CD4-positive, alpha-beta T cell treated with Interleukin-17A for 4 hours (primary cell): ENCODE measurements around the gene SRSF11.

ENCODE experiments used
- DNase-seq: peaks from one replicate; pipeline ENCODE4 v3.0.0-alpha.2; 2020; ENCODE audit warnings: mixed read lengths

SRSF11 gene

DNA sequence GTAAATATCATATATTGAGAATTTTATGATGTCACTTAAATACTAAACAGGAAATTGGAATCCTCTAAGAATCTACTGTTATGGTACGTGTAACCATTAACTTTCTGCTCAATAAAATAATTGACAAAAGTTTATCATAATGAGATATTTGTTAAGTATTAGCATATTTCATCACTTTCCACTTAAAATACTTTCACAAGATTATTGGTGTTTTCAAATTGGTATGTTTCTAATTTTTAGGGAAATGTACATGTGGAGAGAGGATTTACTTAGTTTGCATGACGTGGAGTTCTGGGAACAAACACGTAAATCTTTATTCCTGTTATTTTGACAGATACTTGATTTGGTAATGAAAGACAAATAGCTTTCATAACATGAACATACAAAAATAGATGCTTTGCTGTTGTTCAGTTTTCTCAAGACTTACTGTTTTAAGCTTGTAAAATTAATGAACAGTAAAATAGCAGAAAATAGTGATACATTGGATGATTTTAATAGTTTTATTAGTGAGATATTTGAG is 1.6 kb downstream of the SRSF11 start:
- no peak for DNase-seq

DNA sequence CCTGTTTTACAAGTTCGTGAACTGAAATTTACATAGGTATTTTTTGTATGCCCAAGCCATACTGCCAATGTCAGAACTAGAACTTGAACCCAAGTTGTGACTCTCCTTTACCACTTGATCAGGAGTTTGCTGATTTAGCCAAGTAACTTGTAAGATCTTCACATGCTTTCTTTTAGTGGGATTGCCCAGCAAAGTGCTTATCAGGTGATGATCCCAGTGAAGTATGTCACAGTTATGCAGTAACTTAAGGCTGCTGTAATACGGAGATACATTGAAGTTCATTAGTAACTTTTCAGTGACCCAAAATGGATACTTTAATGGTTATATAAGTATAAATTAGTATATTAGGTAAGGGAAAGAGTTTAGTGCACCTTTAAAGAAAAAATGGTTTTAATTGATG is 3.8 kb downstream of the SRSF11 start:
- DNase-seq, result no peak

DNA sequence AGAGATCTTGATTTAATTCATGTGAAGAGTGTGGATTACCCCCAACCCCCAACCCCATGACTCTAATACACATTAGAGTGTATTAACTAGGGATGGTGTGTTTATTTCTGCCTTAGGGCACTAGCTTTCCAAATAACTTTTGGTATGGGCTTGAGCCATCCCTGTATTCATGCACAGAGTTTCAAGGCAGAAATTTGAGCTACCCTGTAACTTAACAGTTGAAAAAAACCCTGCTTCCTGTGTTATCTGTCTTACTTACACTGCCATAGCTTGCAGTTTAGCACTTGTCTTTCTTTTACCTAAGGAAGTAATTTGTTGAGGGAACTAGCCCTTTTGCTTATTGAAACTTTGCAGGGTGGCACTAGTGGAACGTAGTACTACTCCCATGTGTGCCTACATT is 6.3 kb downstream of the SRSF11 start:
- no peak for DNase-seq

DNA sequence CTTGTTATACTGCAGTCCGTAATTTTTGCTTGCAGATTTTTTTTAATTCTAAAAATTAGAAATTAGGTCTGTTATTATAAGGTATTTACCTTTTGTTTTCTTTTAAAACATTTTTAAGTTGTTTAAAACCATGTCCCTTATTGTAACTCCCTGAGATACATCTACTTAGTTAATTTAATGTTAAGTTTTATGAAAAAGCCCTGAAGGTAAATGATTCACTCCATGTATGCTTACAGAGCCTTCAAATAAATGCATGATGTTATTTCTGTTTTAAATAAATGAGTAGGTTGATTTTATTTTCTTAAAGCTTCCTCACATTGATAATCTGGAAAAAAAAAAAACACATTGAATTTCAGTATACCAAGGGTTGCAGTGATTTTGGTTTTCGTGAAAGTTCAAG is 7.5 kb downstream of the SRSF11 start:
- DNase-seq, result no peak

DNA sequence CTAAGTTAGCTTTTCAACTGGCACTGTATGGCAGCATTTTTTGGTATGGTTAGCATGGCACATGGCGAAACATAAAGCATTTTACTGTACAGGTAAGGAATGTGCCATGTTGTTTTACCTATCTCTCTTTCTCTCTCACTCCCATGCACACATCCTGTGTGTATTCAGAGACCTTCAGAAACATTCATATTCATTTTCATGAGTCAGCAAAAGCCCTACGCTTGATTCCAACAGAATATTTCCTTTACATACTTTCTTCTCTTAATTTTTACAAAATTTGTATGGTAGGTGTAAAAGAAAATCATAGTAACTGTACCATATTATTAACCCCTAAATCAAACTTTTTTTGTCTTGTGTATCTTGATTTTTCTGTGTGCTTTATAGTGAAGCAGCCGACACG is 10.3 kb downstream of the SRSF11 start:
- no peak for DNase-seq

DNA sequence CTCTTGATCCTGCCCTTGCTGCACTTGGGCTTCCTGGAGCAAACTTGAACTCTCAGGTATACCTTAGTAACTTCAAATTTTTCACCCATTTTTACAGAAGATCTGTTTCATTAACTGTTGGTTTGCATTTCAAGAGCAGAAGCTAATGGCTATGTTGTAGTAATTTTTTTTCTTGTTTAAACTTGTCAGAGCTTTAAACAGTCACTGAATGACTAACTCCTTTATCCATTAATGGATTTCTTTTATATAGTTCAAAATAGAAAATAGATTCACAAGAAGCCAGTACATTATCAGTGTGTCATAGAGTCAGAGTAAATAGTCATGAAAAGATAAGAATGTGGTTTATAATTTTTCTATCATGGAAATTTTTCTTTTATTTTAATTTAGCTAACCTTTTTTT is 13.6 kb downstream of the SRSF11 start:
- no peak for DNase-seq

DNA sequence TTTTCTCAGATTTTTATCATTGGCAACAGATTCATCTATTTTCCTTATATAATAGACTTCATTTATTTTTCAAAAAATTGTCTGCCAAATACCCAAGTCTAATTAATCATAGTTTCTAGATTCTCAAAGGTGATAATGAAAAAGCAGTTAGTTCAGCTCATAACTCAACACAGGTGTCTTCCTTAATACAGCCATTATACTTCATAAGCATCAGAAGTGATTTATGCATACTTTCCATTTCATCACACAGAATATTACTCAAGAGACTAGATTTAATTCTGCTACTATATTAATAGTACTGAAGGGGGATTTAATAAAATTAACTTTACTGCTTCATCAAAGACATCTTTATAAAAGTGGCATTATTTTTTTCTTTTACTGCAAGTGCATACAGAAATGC is 18.8 kb downstream of the SRSF11 start:
- no peak for DNase-seq

DNA sequence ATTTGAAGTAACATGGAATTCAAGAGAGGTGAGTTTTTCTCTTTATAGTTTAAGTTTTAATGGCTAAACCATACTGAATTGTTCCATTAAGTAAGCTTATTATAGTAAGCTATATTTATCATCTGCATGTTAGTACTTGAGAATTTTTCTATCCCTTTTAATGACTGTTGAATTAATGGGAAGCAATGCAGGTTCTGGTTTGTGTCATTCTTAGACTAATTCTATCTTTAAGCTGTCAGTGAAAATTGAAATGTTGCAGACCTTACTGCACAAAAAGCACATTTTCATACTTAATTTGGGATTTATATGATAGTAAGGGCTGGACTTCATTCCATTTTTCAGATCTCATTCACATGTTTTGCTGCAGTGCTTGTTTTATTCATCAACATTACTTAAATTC is 25.9 kb downstream of the SRSF11 start:
- DNase-seq, result no peak

DNA sequence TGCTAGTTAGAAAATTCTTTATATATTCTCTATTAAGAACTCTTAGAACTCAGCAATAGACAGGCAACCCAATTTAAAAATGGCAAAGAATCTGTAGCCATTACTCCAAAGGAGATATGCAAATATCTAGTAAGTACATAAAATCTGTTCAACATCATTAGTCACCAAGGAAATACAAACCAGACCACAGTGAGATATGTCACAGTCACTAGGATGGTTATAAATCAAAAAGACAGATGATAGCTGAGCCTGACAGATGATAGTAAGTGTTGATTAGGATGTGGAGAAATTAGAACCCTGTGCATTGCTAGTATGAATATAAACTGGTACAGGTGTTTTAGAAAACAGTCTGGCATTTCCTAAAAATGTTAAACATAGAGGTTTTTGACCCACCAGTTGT is 26.6 kb downstream of the SRSF11 start:
- no peak for DNase-seq

DNA sequence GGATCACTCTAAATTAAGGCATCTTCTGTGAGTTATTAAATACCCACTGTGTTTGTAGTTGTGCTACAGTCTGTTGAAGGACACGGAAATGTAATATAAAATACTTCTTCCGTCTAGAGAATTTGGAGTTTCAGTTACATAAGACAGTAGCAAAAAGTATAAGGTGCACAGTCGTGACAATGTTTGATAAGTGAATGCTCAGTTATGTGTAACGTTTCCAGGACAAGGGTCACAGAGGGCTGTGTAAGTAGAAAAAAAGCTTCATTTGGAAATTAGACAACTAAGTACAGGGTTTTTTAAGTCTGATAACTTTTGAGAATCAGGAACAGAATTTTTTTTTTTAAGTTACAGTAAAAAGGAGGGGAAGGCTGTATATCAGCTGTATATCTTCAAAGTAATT is 27.5 kb downstream of the SRSF11 start:
- no peak for DNase-seq

DNA sequence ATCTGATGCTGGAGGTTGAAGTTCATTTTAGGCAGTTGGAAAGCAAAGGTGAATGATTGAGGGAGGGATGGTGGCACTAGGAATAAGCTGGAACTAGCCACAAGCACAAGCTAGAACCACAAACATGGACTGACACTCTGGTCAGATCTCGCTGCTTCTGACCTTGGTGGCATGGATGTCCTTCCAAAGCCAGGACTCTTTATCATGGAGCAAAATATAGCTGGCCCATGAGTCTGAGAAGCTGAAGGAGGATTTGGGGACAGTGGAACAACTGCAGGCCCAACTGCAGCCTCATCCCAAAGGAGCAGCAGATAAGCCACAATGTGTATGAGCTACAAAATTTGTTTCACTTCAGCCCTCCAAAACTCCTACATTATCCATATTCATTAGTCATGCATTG is 35.5 kb downstream of the SRSF11 start:
- DNase-seq, result no peak

DNA sequence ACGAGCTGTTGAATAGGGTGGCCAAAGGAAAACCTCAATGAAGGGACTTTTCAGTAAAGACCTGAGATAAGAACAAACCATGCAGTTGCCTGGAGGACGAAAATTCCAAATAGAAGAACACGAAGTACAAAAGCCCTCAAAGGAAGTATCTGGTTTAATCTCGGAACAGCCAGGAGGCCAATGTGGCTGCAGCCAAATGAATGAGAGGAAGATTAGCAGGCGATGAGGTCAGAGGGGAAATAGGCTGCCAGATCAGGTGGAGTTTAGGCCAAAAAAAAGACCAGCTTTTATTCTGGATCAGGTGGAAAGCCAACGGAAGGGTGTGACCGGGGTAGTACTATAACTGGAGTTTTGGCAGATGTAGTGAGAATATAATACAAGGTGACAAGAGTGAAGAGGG is 43.7 kb downstream of the SRSF11 start:
- DNase-seq, result no peak

DNA sequence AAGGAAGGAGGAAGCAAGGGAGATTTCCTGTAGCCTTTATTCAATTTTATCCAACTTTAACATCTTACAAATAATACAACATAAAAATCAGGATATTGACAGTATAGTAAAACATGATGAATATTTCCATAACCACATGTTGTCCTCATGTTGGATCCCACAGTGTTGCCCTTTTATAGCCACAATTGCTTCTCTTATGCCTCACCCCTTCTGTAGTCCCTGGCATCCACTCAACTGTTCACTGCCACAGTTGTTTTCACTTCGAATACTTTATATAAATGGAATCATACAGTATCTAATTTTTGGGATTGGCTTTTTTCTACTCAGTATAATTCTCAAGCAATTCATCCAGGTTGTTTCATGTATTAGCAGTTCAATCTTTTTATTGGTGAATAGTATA is 44.8 kb downstream of the SRSF11 start:
- DNase-seq, result no peak

DNA sequence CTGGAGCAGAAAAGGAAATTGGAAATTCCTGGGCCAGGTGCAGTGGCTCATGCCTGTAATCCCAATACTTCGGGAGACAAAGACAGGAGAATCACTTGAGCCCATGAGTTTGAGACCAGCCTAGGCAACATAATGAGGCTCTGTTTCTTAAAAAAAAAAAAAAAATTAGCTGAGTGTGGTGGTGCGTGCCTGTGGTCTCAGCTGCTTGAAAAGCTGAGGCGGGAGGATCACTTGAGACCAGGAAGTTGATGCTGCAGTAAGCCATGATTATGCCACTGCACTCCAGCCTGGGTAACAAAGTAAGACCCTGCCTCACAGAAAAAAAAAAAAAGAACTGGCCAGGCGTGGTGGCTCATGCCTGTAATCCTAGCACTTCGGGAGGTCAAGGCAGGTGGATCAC is 56.7 kb downstream of the SRSF11 start:
- DNase-seq, result no peak

DNA sequence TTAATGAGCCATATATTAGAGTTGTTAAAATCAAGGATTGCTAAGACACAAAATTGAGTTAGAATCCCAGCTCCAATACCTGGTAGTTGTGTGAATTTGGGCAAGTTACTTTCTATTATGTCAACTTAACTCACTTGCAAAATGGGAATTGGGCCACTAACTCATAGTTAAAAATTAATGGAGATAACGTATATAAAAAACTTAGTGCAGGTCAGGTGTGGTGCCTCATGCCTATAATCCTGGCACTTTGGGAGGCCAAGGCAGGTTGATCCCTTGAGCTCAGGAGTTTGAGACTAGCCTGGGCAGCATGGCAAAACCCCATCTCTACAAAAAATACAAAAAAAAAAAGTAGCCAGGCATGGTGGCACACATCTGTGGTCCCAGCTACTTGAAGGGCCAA is 57.5 kb downstream of the SRSF11 start:
- DNase-seq, result no peak

DNA sequence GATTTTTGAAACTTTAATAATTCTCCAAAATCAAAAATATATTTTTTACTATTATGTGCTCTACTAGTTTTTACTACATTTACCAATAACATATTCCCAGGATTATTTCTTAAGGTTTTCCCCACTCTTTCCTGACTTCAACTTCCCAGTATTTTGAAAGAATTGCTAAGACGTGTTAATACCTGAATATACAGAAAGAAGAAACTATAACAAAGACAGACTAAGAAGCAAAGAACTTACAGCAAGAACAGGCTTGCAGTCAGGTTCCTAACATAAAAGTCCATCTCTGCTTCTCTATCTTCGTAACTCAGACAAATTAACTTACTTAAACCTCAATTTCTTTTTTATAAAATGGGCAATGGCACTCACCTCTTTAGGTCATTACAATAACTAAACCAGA is 63.2 kb downstream of the SRSF11 start:
- DNase-seq, result no peak

DNA sequence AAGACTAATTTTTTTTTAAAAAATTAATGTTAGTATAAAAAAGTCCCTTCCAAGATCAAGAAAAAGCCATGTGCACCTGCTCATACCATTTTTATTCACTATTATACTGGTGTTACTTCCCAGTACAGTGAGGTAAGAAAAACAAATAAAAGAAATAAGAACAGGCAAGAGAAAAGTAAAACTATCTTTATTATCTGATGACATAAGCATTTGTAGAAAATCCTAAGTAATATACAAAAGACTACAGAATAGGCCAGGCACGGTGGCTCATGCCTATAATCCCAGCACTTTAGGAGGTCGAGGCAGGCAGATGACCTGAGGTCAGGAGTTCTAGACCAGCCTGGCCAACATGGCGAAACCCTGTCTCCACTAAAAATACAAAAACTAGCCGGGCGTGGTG is 65.3 kb downstream of the SRSF11 start:
- DNase-seq, result no peak

DNA sequence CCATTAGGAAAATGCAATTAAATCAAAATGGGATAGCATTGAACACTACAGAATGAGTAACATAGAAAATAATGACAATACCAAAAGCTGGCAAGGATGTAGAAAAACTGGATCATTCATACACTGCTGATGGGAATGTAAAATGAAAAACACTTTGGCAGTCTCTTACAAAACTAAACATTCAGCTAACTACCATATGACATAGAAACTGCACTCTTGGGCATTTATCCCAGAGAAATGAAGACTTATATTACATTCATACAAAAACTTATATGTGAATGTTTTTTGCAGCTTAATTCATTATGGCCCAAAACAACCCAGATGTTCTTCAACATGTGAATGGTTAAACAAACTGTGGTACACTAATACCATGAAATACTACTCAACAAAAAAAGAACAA is 67.0 kb downstream of the SRSF11 start:
- DNase-seq, result no peak

DNA sequence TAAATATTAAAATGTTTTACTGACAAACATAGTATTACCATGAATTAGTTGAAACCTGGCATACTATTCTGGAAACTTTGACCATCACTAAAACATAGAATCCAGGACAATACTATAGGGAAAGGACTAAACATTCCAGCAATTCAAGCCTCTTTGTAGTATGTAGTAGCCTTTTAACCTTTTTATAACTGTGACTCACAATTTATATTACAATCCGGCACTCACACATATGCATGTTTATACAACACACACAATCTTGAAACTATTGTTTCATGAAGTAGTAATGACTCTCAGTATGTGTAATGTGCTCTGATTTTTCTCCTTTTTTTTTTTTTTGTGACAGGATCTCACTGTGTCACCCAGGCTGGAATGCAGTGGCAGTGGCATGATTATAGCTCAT is 69.0 kb downstream of the SRSF11 start:
- no peak for DNase-seq

DNA sequence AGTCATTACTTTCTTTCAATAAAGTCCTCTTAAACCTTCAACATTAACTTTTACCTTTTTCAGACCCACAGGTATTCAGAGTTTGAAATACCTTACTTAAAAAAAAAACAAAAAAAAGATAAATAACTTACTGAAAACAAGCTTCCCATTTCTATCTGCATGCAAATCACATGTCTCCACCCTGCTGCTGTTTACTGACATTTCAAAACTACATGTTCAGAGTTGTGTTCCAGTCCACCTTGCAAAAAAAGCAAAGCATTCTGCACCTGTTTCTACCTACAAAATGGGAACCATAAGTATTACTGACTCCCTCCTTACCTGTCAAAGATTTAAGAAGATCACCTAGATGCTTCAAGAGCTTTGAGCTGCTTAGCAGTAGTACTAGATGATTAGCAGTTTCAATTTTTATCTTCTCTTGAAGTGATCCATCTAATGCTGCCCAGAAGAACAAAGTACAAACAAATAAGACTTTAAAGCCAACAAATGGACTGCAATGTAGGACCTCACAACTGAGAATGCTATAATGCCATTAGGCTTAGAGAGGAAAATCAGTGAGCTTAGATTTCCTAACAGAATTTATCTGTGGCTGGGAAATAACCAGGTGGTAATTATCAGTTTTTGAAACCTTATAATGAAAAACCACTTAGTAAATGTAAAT is 72.1 kb downstream of the SRSF11 start:
- no peak for DNase-seq

DNA sequence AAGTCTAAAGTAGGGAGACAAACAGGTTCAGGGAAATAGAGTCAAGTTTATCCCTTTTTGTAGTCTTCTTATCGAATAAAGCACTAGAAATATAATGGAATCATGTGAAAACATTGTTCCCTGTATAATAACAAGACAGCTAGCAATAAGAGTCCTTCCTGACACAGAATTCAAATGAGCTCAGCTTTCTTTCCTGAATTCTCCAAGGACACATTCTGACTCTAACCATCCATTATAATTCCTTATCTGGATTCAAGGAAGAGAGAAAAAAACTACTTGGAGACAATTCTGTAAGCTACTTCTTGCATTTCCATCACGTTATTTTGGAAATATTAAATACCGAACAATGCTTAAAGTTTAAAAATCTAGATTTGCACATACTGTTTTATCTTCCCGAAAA is 74.6 kb downstream of the SRSF11 start:
- DNase-seq, result no peak

DNA sequence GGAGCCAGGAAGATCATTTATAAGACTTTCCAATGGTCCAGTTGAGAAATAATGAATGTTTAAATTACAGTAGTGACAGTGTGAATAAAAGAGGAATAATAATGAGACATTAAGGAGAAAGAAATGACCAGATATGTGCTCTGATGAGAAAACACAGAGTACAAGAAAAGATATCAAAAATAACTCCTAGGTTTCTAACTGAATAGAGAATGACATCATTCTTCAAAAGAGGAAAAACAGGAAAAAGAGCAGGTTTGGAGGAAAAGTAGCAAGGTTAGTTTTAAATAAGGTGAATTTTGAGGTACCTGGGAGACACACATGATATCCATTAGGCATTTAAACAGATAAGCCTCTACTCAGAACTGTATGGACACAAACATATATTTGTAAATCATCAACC is 78.3 kb downstream of the SRSF11 start:
- no peak for DNase-seq
